HG02870 (cell line): ENCODE measurements around the gene PPARA.
"Not testable (repeated sequence)": the region's sequence is repeated elsewhere in the genome, so short reads cannot be mapped to it uniquely, and the experiment has no call there.

Experiments used
- ATAC-seq: cut with Tn5 transposase; IDR thresholded peaks from one replicate; pipeline ENCODE4 v1.9.1; 2021; ENCODE audit warnings: mild to moderate bottlenecking, moderate library complexity; ENCODE audit not compliant: unreplicated experiment

The PPARA gene

DNA sequence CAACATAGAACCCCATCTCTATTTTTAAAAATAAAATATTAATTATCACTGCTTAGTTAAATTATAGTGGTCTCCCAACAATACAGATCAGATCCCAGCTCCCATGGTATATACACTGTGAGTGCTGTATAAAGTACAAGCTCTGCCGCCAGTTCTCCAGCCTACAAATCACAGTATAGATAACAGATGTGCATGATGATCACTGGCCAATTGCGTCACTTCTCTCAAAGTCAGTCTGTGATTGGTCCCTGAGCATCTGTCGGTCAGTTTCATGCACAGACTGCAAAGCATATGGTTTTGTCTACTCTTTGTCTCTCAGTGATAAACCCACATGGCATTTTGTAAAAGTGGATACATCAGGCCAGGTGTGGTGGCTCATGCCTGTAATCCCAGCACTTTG is 15.7 kb downstream of the PPARA start:
- ATAC-seq = no peak

DNA sequence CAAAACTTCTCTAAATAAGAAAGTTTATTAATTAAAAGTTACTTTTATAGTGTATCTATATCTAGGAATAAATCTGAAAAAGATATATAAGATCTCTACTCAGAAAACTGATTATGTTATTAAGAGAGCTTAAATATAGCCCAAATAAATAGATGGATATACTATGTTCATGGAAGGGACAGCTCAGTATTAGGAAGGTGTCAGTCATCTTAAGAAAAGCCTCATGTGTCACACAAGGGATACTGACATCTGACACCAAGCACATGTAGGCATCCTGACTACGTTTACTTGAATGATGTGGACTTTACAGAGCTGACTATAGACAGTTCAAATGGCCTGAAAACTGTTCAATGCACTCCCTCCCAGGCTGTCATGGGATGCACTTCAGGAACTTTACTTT is 19.3 kb downstream of the PPARA start:
- ATAC-seq = no peak

DNA sequence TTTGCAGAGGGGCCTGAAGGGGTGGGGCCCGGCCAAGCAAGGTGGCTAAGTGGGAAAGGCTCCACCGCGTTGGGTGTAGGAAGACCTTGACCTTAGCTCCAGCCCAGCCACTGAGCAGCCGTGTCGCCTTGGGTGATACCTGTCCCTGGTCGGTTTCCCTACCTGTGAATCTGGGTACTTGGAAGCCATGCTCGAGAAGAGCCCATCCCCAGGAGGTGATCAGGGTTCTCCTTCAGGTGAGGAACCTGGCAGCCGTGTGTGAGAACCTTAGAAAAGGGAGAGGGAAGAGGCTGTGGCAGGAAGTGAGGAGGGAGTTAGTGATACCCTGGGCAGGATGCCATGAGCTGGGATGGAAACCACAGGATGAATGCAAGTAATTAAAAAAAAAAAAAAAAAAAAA is 21.6 kb downstream of the PPARA start:
- ATAC-seq = no peak

DNA sequence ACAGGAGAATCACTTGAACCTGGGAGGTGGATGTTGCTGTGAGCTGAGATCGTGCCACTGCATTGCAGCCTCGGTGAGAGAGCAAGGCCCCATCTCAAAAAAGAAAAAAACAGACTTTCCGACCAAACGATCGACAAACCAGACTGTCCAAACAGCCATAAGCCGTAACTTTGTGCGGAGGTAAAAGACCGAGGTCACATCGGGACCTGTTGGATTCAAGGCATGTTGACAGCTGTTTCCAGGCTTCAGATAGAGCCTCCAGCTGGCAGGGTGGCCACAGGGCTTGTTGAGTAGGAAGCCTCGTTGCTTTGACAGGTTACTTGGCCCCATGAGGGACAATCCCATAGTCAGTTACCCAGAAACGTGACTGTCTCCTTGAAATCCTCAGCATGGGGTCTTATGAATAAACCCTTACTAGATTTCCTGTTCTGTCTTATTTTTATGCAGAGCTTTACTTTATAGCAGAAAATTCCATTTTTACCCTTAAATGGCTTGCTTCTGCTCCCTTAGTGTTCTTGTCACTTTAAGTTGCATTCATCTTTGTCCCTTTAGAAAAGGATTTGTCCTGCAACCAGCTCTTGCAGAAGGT is 22.3 kb downstream of the PPARA start:
- ATAC-seq = no peak

DNA sequence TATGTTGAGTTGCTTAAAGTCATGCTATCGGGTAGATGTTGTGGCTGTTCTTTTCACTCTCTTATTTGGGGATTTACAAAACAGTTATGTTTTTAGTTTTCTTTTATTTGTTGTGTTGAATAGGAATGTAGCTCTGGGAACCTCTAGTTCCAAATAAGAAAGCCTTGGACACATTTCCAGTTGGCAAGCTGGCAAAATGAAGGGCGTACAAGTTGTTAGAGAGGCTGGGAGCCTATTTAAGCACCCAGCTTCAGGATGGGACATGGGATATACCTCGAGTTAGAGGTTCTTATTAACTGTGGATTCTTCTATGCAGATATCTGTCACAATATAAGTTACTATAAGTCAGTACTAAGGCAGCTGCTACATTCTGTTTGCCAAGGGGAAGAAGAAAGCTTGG is 22.8 kb downstream of the PPARA start:
- ATAC-seq = no peak

DNA sequence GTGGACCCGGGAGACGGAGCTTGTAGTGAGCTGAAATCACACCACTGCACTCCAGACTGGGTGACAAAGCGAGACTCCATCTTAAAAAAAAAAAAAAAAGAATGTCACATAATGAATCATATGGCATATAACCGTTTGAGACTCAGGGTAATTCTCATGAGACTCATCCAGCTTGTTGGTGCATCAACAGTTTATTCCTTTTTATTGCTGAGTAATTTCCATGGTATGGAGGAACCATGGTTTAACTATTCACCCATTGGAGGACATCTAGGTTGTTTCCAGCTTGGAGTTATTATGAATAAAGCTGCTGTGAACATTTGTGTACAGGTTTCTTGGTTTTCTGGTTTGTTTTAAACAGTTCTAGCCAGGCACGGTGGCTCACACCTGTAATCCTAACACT is 25.3 kb downstream of the PPARA start:
- no peak for ATAC-seq

DNA sequence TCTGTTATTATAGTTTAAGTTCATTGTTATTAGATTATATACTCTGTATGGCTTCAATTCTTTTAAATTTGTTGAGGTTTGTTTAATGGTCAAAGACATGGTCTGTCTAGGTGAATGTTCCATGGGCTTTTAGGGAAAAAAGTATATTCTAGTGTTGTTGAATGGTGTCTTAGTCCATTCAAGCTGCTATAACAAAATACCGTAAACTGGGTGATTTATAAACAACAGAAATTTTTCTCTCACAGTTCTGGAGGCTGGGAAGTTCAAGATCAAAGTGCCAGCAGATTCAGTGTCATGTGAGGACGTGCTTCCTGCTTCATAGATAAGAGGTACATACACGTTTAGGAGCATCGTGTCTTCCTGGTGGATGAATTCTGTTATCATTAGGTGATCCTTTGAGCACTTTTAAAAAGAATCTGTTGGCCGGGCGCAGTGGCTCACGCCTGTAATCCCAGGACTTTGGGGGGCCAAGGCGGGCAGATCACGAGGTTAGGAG is 26.2 kb downstream of the PPARA start:
- ATAC-seq = no peak

DNA sequence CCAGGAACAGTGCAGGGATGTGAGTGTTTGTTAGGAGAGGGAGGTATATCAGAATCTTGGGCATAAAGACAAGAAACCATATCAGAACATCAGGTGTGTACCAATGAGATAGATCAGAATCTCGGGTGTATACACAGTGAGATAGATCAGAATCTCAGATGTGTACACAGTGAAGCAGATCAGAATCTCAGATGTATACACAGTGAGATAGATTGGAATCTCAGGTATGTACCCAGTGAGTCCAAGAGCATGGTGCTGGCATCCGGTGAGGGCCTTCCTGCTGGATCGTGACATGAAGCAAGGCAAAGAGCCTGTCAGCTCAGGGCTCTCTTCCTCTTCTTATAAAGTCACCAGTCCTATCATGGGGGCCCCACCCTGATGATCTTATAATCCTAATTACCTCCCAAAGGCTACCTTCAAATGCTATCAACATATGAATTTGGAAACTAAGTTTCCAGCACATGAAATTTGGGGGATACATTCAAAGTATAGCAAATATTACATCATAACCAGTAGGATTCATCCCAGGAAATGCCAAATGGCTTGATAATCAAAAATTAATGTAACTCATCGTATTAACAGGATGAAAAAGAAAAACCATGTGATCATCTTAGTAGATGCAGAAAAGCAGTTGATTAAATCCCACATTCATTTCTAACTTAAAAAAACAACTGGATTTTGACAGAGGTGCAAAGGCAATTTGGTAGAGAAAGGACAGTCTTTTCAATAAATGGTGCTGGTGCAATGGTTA is 28.6 kb downstream of the PPARA start:
- no peak for ATAC-seq

DNA sequence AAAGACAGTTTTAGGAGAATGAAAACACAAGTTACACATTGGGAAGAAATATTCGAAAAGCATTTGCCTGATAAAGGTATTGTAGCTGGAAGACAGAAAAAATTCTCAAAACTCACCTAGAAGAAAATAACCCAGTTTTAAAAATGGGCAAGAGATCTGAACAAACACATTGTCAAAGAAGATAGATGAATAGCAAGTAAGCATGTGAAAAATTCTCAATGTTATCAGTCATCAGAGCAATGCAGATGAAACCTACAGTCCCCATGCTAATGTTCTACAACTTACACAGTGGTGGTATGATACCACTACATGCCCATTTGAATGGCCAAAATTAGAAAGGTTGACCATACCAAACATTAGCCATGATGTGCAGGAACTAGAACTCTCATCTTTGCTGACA is 29.4 kb downstream of the PPARA start:
- no peak for ATAC-seq

DNA sequence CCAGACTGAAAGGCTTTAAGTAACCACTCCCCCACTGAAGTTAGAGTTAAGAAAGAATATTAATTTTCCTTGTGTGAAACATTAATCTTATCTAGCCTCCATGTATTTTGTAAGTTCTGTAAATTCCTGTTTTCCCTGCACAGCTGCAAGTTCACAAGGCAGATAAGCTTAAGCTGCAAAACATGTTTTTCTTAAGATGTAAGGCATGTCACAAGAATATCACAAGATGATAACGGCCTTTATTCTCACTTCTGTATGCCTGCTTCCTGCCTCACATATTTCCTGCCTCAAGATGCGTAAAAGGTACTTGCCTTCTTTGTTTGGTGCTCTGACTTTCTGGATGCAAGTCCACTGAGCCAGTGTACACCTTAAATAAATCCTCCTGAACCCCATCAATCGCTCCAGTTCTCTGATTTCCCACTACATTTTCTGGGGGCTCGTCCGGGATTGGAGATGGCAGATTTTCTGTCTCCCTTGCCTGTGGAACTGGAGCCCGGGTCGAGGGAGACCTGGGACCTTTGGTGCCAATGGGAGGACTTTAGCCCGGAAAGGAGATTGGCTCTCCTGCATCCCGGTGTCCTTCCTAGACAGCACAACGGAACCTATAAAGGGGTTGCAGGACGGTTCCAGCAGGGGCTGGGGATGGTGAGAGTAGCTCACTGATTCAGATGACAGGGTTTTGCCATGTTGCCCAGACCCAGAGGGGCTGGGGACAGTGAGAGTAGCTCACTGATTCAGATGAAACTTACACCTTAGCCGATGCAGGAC is 30.2 kb downstream of the PPARA start:
- no peak for ATAC-seq

DNA sequence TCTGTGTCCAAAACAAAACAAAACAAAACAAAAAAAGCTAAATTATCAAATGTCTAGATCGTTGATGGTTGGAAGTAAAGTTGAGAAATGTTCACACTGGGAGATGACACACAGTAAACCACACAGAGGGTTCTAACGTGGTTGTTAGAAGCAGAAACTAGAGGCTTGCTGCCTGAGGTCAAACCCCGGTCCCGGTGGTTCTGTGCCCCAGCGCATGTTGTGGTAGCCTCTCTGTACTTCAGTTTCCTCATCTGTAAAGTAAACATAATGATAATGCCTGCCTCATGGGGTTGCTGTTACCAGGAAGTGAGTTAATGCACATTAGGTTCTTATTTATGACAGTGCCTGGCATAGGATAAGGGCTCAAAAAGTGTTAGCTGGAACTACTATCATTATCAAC is 33.4 kb downstream of the PPARA start:
- no peak for ATAC-seq

DNA sequence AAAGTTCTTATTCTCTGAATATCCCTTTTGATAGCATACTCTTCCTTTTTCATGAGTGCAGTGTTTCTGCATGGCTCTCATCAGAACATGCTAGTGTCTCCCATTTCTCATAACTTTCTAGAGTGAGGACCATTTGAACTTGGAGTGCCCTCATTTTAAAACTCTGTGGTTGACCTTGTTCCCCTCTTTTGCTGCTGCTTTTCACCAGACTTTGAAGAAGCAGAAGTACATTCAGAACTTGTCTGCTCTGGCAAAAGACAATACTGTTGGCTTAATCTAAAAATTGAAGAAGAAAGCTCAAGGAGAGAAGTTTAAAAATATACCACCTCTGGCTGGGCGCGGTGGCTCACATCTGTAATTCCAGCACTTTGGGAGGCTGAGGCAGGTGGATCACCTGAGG is 35.0 kb downstream of the PPARA start:
- no peak for ATAC-seq

DNA sequence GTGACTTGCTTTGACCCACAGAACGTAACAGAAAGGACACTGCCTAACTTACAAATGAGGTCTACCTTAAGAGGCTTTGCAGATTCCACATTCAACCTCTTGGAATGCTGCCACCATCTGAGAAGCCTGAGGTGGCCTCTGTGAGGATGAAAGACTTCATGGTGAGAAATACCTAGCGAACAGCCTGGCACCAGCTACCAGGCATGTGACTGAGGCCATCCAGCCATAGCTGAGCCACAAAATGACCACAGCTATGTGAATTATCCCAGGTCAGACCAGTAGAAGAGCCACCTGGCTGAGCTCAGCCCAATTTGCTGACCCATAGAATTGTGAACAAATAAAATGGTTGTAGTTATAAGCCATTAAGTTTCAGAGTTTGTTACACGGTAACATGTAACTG is 37.5 kb downstream of the PPARA start:
- ATAC-seq = no peak

DNA sequence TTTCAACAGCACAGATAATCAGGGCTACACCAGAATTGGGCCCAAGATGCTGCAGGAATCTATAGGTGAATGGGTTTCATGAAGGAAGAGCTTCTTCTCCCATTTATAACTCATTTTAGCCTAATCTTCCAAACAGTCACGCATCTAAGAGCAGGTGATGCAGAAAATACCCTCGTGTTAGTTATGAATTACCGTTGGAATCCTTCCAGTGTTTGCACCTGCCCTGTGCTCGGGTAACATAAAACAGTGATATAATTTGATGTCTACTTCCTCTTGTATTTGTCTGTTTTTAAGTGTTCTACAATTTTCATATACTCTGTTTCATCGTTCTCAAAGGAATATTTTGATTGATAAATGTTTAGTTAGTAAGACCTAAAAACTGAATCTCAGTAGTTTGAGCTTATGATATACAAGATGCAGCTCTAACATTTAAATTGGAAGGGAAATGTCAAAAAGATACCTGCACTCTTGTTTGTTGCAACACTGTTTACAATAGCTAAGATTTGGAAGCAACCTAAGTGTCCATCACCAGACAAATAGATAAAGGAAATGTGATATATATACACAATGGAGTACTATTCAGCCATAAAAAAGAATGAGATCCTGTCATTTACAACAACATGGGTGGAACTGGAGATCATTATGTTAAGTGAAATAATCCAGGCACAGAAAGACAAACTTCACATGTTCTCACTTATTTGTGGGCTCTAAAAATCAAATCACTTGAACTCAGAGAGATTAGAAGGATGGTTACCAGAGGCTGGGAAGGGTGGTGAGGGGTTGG is 42.1 kb downstream of the PPARA start:
- ATAC-seq = no peak

DNA sequence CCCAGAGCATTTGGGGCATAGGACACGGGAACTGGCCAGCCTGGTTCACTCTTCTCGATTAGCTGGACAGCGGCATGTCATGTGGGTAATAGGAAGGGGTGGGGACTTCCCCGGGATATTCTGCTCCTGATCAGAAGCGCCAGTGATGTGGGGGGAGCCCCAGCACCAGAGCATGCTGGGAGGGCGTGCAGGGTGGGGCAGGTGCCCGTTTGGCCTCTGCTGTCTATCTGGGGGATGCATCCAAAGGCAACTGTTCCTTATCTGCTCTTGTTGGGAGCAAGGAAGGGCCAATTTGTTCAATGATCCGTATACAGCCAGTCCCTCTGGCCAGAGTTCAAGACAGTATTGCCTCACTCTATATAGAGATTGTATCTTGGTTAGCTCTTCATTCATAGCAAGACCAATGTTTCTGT is 43.6 kb downstream of the PPARA start:
- no peak for ATAC-seq

DNA sequence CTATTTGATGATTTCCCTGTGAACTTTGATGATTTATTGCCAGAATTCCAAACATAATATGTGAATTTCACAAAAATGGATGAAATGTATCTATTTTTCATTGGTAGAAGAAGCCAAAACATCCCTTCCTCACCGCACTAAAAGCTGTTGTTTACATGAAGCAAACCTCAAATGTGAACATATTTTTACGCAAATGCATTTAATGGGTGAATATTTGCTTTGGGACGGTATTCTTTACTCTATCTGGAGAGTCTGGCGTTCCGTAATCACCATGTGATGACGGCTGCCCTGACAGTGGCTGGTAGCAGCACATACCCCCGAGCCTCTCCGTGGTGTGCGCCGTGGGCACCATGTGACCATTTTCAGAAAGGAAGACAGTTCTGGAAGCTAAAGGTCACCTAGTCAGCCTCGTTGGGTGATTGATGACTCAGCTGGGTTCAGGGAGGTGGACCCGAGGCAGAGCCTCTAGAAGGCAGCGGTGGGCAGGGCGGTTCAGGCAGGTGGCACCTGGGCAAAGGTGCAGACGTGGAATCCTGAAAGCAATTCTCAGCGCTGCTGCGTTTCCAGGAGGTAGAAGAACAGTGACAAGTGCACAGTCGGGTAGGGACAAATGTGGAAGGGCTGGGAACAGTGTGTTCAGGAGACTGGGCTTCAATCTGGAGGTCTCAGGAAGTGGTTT is 45.3 kb downstream of the PPARA start:
- ATAC-seq = no peak

DNA sequence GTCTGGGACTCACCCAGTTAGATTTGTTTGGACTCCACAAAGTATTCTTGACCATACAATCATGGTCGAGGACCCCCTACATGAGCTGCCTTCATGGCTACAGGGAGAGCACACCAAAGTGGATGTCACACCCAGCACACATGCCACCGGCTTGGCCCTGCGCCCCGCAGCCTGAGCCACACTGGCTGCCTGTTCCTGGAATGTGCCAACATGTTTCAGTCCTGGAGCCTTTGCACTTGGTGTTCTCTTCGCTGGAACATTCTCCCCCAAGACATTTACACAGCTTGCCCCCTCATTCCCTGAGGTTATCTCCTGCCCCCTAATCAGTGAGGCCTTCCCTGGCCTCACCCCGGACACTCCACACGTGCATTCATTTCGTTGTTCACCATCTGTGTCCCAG is 46.0 kb downstream of the PPARA start:
- ATAC-seq = no peak

DNA sequence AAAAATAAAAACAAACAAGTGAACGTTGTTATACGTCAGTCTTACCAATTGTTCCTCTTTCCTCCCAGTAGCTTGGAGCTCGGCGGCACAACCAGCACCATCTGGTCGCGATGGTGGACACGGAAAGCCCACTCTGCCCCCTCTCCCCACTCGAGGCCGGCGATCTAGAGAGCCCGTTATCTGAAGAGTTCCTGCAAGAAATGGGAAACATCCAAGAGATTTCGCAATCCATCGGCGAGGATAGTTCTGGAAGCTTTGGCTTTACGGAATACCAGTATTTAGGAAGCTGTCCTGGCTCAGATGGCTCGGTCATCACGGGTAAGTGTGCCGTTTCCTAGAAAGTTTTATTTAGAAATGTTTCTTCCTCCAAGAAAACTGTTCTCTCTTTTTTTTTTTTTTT is 47.9 kb downstream of the PPARA start:
- no peak for ATAC-seq

DNA sequence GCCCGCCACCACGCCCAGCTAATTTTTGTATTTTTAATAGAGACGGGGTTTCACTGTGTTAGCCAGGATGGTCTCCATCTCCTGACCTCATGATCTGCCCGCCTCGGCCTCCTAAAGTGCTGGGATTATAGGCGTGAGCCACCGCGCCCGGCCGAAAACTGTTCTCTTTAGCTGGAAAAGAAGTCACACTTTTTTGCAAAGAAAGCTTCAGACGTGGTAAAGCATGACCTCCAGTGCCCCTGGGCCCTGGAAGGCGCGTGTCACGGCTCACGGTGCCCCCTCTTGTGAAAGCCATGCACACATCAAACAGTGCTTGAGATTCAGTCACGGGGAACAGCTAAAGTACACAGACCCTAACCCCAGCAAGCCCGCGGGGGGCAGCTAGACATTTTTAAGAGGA is 48.5 kb downstream of the PPARA start:
- ATAC-seq = not testable (repeated sequence)

DNA sequence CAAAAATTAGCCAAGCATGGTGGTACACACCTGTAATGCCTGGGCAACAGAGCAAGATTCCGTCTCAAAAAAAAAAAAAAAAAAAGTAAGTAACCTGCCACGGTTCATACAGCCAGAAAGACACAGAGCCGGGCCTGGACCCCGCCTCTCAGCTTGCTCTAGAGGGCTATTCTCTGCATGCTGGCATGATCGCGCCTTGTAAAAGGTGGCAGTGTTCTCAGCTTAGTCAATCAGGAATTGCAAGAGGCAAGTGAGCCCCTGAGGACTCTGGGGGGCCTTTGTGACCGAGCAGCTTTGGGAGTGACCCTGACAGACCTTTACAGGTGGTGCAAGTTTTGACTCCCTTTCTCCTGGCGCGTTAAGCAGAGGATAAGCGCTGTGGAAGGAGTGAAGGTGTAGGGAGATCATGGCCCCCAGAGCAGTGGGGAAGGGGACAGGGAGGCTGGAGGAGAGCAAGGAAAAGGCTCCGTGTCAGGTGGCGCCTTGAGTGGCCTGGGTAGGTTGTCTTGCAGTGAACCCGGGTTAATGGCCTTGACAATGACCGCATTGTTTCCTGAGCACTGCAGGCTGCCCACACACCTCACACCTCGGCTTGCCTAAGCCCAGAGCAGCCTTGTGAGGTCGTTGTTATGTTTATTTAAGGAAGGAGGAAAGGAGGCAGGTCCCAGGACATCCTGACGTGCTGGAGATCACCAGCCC is 50.9 kb downstream of the PPARA start:
- no peak for ATAC-seq
